SHP77 (cell line): ENCODE measurements around the gene FILIP1L.

Experiments used
- DNase-seq, 2 experiments: peaks; one replicate each; lab custom pipeline; 2025; lab: John Stamatoyannopoulos, UW

FILIP1L gene

GRCh38 chr3:99923873-99924272, 190.4 kb downstream of the FILIP1L start:
- DNase-seq = no peak

- DNase-seq = no peak
Measured at GRCh38 chr3:99921986-99922385, 192.3 kb downstream of the FILIP1L start.

DNA sequence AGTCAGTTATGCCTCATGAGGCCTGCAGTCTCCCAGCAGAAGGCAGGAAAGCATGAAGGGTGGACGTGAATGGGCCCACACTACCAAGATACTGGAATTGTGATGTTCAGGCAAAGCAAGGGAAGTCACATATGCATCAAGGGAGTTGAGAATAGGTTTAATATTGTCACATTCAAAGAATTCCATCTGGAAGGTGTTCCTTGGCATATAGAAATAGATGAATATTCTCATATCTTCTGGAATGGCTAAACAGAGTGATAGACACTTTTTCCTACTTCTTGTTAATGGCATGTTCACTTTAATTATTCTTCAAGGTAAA, 193.0 kb downstream of the FILIP1L start:
- no peak for DNase-seq

DNA sequence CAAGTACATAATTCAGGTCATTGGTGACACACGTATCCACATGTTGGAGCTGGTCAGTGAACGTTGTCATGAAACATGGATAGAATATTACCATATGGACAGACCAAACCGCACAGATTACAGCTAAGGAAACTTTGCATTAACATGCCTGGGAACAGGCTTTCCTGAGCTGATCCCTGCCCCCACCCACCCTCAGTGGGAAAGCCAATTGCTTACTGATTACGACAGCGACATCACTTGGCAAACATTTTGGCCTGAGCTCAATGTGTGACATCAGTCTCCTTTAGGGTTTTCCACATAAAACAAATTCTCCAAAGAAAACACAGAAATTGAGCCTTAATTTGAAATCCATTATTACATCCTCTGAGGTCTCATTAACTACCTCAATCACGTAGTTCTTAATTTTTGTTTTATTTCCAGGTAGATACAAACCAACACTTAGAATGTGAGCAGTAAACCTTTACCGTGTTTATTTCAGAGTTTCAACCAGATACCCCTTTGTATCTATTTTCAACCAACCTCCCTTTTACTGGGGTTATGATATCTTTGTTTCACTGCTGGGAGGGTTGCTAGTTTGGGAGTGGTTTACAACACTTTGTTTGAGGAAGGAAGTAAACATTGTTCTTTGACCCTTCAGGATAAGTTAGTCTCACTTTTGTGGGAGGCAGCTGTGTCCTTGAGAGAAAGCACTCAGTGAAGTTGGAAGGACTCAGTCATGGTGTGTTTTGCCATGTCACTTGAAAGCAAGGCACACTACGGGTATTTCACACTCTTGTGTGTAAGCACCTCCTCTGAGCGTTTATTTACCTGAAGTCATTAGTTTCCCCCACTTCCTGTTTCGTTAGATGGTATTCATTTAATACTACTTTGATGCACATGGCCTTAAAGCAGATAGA, 193.6 kb downstream of the FILIP1L start:
- DNase-seq = peak; percentile 50 to 63

DNA sequence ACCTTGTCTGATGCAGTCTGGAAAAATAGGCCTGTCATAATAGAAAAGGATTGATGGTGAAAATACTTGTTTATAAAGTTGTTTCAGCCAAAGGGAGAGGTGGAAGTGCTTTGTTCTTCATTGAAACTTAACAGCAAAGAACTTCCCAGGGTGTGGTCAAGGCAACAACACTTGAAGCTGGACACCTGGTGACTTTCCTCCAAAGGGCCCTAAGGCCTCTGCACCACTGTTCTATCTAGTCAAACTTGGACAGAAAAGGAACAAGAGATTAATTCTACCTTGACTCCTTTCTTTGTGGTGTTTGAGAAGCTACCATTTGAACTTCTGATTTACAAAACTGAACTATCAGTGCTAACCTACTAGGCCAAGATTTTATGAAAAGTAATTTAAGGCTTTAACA, 194.6 kb downstream of the FILIP1L start:
- DNase-seq = no peak

DNA sequence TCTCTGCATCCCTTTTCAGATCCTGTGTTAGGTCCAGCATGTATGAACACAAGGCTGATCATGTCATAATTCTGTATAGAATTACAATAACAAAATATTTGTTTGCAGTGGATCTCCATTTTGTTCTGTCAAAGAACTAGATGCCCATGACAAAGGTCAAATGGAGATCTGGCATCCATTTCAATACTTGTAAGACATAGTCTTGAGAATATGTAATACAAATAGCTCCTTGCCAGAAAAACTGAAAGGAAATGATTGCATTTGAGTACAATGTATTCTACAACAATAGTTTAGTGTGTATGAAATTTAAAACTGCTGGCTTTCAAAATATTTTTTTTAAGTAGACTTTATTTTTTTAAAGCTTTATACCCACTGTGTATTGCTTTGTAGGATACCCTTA, 195.6 kb downstream of the FILIP1L start:
- DNase-seq = no peak

DNA sequence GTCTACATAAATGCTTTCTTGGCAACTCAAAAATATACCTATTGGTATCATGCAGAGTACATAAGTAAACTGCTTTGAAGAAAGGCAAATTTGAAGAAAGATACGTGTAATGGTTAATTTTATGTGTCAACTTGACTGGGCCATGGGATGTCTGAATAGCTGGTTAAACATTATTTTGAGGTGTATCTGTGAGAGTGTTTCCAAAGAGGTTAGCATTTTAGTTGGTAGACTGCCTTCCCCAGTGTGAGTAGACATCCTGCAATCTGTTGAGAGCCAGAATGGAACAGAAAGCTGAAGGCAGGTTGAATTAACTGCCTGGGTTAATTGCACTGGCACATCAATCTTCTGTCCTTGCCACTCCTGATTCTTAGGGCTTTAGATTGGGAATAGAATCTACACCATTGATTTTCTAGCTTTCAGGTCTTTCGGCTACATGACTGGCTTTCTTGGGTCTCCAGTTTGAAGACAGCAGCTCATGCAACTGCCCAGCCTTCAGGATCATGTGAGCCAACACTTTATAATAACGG, 198.3 kb downstream of the FILIP1L start:
- no peak for DNase-seq

DNA sequence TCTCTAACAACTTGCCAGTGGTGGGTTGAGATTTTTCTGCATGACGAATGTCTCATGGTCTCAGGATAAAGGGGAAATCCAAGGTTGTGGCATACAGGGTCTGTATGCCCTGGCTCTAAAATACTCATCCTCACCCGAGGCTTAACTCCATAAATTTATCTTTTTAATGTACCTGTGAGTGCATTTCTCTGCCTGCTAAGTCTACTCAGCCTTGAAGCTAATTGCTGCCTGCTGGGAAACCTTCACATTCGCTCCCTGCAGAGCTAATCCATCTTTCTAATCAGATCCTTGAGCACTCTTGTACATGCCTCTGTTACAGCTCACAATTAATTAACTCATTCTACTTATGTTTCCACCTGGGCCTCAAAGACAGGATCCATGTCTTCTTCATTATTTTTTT, 202.9 kb downstream of the FILIP1L start:
- no peak for DNase-seq

DNA sequence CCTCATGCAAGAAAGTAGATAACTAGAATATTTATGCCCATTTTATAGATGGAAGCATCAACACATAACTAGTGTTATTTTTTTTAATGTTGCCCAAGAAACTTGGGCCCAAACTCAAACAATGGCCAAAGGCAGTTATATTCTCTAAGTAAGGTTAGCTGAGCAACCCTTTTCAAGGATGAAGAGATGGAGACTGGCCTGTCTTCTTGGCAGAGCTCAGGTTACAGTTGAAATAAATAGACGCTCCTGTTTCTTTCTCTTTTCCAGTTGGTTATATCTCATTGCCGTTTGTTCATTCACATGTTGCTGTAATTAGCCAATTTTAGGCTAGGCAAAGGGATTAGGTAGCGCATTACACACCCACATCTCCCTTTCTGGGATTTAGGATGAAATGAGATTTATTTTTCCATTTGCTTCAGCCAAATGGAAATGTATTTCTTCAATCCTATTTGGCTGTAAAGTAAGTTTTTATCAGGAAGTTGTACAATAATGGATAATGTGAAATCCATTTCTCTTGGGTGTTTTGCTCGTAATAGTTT, 203.5 kb downstream of the FILIP1L start:
- no peak for DNase-seq

GRCh38 chr3:99909714-99910495, 204.4 kb downstream of the FILIP1L start:
- DNase-seq = no peak

DNA sequence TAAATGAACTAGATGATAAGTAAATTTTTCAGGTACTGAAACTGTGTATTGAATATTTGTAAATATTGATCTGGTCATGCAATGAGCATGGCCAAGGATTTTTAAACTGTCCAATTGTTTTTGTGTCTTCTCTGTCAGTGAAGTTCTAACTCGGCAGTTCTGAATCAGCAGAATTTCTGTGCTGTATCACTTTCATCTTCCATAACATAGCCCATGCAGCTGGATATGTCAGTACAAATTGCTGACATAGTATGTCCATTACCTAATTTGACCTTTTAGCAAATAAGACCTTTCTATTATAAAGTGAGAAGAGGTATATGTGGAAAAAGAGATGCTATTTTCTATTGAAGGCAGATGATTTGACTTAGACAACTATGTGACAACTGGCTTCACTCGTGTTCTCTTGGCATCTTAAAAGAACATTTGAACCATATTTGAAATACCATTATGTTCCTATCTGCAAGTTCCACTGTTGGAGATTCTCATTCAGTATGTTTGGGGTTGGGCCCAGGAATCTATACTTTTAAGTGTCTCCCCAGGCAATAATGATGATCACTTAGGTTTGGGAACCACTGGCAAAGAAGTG, 206.2 kb downstream of the FILIP1L start:
- DNase-seq = no peak

DNA sequence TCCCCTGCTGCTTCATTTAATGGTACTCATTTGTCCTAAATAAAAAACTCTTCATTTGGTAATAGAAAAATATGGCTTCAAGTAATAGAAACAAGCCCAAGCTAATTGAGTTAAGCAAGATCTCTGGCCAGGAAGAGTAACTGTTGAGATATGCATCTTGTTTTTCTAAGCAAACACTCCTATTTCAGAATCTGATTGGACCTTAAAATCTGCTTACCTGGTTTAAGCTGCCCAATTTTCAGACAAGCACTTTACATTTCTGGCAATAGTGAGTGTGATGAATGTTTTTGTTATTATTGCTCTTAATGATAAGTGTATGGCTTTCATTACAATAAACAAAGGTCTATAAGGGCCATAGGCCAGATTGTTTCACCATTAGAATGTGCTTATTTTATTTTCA, 210.4 kb downstream of the FILIP1L start:
- no peak for DNase-seq

DNA sequence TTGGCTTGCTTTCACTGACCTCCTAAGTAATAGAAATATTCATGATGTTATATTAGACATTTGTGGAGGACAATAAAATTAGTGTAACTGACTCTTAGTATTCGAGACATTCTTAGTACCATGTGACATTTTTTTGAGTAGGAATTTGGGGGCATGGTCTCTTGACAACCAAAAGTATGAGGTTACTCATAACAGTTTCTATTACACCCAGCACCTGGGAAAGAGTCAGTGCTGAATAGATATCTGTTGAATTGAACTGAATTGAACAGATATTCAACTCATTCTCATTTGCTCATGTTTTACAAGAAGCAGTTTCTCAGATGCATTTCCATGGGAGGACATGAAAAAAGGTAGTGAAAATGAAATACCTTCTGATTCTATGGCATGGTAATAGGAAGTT, 212.2 kb downstream of the FILIP1L start:
- DNase-seq = no peak

- no peak for DNase-seq
Measured at GRCh38 chr3:99901200-99901926, 212.9 kb downstream of the FILIP1L start.

GRCh38 chr3:99900248-99900647, 214.1 kb downstream of the FILIP1L start:
- no peak for DNase-seq

GRCh38 chr3:99899603-99900002, 214.7 kb downstream of the FILIP1L start:
- DNase-seq = no peak

DNA sequence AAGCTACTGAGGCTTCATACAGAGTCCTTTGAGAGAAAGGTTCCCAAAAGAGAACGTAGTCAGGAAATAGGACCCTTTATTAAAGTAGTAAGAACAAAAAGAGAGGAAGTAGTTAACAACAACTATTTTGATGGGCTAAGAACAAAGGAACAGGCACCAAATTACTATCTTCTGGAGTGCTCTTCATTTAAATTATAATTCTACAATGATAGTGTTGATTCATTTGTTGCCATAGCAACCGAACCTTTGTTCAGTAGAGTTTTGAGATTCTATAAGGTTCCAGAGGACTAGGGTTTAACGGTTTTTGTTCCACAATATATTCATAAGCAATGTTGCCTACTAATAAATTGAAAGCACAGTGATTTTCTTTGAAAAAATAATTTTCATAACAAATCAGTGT, 217.8 kb downstream of the FILIP1L start:
- DNase-seq = no peak

- DNase-seq = no peak
Measured at GRCh38 chr3:99895703-99896441, 218.4 kb downstream of the FILIP1L start.

DNA sequence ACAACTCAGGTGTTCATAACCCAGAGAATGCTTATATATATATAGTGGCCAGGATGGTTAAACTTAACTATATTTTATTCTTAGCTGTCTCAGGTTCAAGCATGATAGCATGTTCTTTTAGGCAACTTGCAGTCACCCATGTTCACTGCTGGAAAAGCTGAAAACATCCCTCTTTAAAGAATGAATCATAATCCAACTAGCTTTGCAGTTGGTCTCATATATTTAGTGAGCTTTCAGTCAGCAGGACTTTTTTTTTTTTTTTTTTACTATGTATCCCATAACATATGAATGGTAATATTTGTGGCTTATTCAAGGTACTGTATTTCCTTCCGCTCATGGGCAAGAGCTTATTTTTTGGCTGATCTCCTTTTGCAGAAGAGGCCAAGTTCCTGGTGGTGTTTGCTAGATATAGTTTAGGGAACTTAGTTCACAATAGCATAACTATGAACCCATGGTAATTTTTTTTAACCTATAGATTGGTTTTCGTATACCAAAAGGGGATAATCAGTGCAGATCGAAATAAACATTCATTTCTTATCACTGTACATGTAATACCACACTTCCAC, 219.1 kb downstream of the FILIP1L start:
- DNase-seq = no peak

DNA sequence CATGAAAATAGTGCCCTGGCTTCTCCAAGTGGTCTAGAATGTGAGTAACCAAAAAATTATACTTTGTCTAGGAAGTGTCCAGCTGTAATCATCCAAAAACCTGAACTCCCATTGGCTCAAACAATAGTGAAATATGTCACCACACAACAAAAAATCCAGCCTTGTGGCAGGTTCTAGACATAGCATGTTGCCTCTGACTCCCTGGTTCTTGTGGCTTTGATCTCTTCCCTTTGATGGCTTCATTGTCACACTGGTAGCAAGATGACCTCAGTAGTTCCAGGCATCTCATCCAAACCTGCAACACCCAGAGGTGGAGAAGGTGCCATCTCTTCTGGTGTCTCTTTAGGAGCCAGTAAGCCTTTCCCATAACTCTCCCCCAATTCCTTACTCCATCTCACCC, 222.0 kb downstream of the FILIP1L start:
- DNase-seq = no peak
